ENCODE data around the gene VCL.

DNA sequence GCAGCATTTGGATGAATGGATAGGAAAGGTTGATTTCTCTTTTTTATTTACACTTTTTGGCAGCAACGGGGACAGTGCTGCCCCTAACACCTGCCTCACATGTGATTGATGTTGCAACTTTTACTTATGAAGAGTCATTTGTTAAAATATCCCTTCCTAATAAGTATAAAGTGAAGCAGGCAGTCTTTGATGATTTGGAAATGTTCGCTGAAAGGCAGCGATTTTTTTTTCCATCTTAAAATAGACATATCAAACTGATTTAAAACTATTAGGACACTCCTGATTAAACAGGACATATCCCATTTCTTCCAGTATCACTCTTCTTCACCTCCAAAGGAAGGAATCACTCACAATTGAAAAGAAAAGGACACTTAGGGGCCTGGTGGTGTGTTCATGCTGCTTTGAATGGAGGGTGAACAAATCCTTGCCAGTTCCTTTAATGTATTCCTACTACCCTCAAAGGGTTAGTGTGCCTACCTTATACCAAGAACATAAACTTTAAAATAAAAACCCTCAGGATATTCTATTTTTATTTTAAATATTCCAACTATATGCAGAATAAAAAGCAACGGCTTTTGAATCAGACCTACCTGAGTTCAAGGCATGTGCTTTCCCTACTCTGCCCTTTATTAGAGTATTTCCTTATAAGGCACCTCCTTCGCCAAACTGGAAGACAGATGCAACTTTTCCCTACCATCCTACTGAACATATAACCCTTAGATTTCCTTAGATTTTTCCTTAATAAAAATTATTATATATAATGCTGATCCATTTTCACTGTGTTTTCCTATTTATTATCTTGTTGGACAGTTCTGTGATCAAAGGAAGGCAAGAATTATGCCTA, 154.2 kb downstream of the VCL start:
- TF ChIP-seq POLR2AphosphoS5 (IDR thresholded peaks at IDR 0.05; ENCODE audit: control insufficient read depth, insufficient read depth, low read depth, low read length) (no peak), CHD2 (IDR thresholded peaks at IDR 0.05; ENCODE audit: low read depth, low read length) (no peak), TEAD2 (tag; IDR thresholded peaks at IDR 0.05) (no peak), RFX5 (IDR thresholded peaks at IDR 0.05; ENCODE audit: low read depth, low read length) (no peak; the same call in 1 of the 2 replicates), ZNF121 (CRISPR knock-in tag; conservative IDR thresholded peaks at IDR 0.05) (no peak), EGR1 (conservative IDR thresholded peaks at IDR 0.05) (no peak), MAFK (IDR thresholded peaks at IDR 0.05; ENCODE audit: low read length) (no peak), ZNF316 (IDR thresholded peaks at IDR 0.05) (no peak), ZNF146 (CRISPR knock-in tag; IDR thresholded peaks at IDR 0.05; ENCODE audit: unreplicated experiment) (no peak), SMARCA4 (IDR thresholded peaks at IDR 0.05) (no peak)
- TF ChIP-seq, protein P1, sequence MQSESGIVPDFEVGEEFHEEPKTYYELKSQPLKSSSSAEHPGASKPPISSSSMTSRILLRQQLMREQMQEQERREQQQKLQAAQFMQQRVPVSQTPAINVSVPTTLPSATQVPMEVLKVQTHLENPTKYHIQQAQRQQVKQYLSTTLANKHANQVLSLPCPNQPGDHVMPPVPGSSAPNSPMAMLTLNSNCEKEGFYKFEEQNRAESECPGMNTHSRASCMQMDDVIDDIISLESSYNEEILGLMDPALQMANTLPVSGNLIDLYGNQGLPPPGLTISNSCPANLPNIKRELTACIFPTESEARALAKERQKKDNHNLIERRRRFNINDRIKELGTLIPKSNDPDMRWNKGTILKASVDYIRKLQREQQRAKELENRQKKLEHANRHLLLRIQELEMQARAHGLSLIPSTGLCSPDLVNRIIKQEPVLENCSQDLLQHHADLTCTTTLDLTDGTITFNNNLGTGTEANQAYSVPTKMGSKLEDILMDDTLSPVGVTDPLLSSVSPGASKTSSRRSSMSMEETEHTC (IDR thresholded peaks at IDR 0.05): no peak
- TF ChIP-seq, protein P2, sequence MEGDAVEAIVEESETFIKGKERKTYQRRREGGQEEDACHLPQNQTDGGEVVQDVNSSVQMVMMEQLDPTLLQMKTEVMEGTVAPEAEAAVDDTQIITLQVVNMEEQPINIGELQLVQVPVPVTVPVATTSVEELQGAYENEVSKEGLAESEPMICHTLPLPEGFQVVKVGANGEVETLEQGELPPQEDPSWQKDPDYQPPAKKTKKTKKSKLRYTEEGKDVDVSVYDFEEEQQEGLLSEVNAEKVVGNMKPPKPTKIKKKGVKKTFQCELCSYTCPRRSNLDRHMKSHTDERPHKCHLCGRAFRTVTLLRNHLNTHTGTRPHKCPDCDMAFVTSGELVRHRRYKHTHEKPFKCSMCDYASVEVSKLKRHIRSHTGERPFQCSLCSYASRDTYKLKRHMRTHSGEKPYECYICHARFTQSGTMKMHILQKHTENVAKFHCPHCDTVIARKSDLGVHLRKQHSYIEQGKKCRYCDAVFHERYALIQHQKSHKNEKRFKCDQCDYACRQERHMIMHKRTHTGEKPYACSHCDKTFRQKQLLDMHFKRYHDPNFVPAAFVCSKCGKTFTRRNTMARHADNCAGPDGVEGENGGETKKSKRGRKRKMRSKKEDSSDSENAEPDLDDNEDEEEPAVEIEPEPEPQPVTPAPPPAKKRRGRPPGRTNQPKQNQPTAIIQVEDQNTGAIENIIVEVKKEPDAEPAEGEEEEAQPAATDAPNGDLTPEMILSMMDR (IDR thresholded peaks at IDR 0.05 in 2 of 3, conservative IDR thresholded peaks at IDR 0.05 in 1 of 3; ENCODE audit: insufficient read depth in 2 of 3, low read depth in 1 of 3, low read length in 3 of 3): no peak
- TF ChIP-seq, protein P3, sequence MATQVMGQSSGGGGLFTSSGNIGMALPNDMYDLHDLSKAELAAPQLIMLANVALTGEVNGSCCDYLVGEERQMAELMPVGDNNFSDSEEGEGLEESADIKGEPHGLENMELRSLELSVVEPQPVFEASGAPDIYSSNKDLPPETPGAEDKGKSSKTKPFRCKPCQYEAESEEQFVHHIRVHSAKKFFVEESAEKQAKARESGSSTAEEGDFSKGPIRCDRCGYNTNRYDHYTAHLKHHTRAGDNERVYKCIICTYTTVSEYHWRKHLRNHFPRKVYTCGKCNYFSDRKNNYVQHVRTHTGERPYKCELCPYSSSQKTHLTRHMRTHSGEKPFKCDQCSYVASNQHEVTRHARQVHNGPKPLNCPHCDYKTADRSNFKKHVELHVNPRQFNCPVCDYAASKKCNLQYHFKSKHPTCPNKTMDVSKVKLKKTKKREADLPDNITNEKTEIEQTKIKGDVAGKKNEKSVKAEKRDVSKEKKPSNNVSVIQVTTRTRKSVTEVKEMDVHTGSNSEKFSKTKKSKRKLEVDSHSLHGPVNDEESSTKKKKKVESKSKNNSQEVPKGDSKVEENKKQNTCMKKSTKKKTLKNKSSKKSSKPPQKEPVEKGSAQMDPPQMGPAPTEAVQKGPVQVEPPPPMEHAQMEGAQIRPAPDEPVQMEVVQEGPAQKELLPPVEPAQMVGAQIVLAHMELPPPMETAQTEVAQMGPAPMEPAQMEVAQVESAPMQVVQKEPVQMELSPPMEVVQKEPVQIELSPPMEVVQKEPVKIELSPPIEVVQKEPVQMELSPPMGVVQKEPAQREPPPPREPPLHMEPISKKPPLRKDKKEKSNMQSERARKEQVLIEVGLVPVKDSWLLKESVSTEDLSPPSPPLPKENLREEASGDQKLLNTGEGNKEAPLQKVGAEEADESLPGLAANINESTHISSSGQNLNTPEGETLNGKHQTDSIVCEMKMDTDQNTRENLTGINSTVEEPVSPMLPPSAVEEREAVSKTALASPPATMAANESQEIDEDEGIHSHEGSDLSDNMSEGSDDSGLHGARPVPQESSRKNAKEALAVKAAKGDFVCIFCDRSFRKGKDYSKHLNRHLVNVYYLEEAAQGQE (IDR thresholded peaks at IDR 0.05; ENCODE audit: borderline replicate concordance): no peak
- TF ChIP-seq, protein P3 (CRISPR knock-in tag; IDR thresholded peaks at IDR 0.05; ENCODE audit: low read depth): no peak
- TF ChIP-seq, protein P4, sequence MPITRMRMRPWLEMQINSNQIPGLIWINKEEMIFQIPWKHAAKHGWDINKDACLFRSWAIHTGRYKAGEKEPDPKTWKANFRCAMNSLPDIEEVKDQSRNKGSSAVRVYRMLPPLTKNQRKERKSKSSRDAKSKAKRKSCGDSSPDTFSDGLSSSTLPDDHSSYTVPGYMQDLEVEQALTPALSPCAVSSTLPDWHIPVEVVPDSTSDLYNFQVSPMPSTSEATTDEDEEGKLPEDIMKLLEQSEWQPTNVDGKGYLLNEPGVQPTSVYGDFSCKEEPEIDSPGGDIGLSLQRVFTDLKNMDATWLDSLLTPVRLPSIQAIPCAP (CRISPR knock-in tag; IDR thresholded peaks at IDR 0.05; ENCODE audit: borderline replicate concordance): no peak

All from K562 (cell line).